Body of pancreas (tissue), 4 donors: ENCODE measurements around the gene NARF. TPM values are rescaled to one million over a fixed set of nuclear protein-coding genes. Genes with fewer than 3 reads are reported as not detected.
"Not testable (repeated sequence)": the region's sequence is repeated elsewhere in the genome, so short reads cannot be mapped to it uniquely, and the experiment has no call there.

Experiments
- ATAC-seq: fragments of 150-250 bp; one replicate; pipeline ENCODE4 v1.9.1; 2016
- DNase-seq, 4 donors: peaks; one replicate each; pipeline ENCODE4 v3.0.0-alpha.2; 2019
- H3K27ac ChIP-seq, 4 donors: fragments of 200-600 bp; sonication (generic); 1 replicate in 3 of 4; 2 replicates in 1 of 4; pipeline versions ENCODE4 v1.5.1 to v1.6.1; 2016 to 2019; ENCODE audit warnings: mild to moderate bottlenecking in 1 of 4, mixed read lengths in 1 of 4, moderate library complexity in 1 of 4
- H3K27me3 ChIP-seq, 2 donors: fragments of 200-600 bp; sonication (generic); one replicate each; pipeline ENCODE4 v1.6.0; 2016; ENCODE audit warnings: mild to moderate bottlenecking in 1 of 2
- H3K36me3 ChIP-seq, 2 donors: fragments of 200-600 bp; sonication (generic); replicated peaks in 1 of 2; 2 replicates each; pipeline ENCODE4 v1.5.1; 2016; ENCODE audit warnings: low read depth in 2 of 2; ENCODE audit not compliant: insufficient read depth in 1 of 2
- H3K4me1 ChIP-seq: fragments of 200-600 bp; sonication (generic); one replicate; pipeline ENCODE4 v1.6.0; 2016
- H3K4me3 ChIP-seq, 2 donors: fragments of 200-600 bp; sonication (generic); 1 replicate in 1 of 2; 2 replicates in 1 of 2; pipeline ENCODE4 v1.5.1; 2016 to 2019
- H3K9me3 ChIP-seq, 3 donors: fragments of 200-600 bp; sonication (generic); 1 replicate in 2 of 3; 2 replicates in 1 of 3; pipeline ENCODE4 v1.5.1; 2016
- CTCF ChIP-seq, 7 experiments: fragments of 450-650 bp in 4 of 7; fragments of 200-600 bp in 3 of 7; sonication (generic) in 3 of 7; IDR thresholded peaks; one replicate each; pipeline ENCODE4 v1.5.1; 2016 to 2019; ENCODE audit warnings: antibody characterized with exemption in 7 of 7
- POLR2A ChIP-seq, 3 donors: fragments of 450-650 bp; IDR thresholded peaks; one replicate each; pipeline ENCODE4 v1.6.1; 2016; ENCODE audit warnings: antibody characterized with exemption in 3 of 3, mild to moderate bottlenecking in 2 of 3
- WGBS, 2 donors: methylation state at CpG; one replicate each; pipeline ENCODE4 v1.1.5; 2017; 5-methylcytosine and 5-hydroxymethylcytosine counted together
- intact Hi-C: fragments of 100-400 bp; cut with DNase I; formaldehyde crosslinking; loops from one replicate; pipeline ENCODE4 v1.15.1; 2023
- total RNA-seq, 2 donors: library from RNA; depleted of rRNA; stranded (reverse); fragments of >200 nt; gene quantifications; one replicate each; pipeline ENCODE4 v1.1.0, GENCODE V29; 2016

NARF gene
- total RNA-seq, 2 donors from 2014 or later, result 14.5 to 85.4 TPM

GRCh38 chr17:82450357-82451106 is 8.0 kb upstream of the NARF start, which contains the start of gene CYBC1:
CYBC1 (minus strand) TSS chr17:82450752; CDS start chr17:82449254, 1,498 bp downstream.
- peak within 1 kb of the TSS; percentile 57 to 91 (median 80) for H3K27ac ChIP-seq
- H3K27me3 ChIP-seq, result no peaks in the 10 kb centered on the region
- DNase-seq (peak; percentile 94 to 95 (median 94)), ATAC-seq (peak; percentile 98)
- H3K4me1 ChIP-seq, result peaks cover 33% of the 10 kb centered on the region
- H3K4me3 ChIP-seq, result peak within 1 kb of the TSS; percentile 75 to 95
- no peaks in the 10 kb centered on the region for H3K36me3 ChIP-seq
- 0 to 1% methylated on average over 41 to 86 of the region's 91 CpGs for WGBS, 2 donors
- TF ChIP-seq POLR2A (IDR thresholded peaks at IDR 0.05) (peak; percentile 49 to 88 (median 80)), CTCF (IDR thresholded peaks at IDR 0.05) (no peak)
- intact Hi-C loops, result no loop called here
- H3K9me3 ChIP-seq, result no peaks in the 10 kb centered on the region

GRCh38 chr17:82452162-82452561 is 6.4 kb upstream of the NARF start:
- intact Hi-C loops, result no loop called here
- WGBS, 2 donors, result 92 to 94% methylated on average over 3 of the region's 3 CpGs

GRCh38 chr17:82453151-82453550 is 5.4 kb upstream of the NARF start:
- ATAC-seq, H3K4me3 ChIP-seq, DNase-seq, H3K27me3 ChIP-seq, H3K27ac ChIP-seq, H3K36me3 ChIP-seq, H3K9me3 ChIP-seq, intact Hi-C loops: not testable (repeated sequence)
- peaks cover 40% of the 10 kb centered on the region for H3K4me1 ChIP-seq
- WGBS, 2 donors, result 83 to 88% methylated on average over 7 of the region's 7 CpGs

More at GRCh38 chr17:82452162-82452561, 6.4 kb upstream of the NARF start:
- DNase-seq (no peak), ATAC-seq (no peak)
- H3K36me3 ChIP-seq, result no peaks in the 10 kb centered on the region
- H3K27ac ChIP-seq, result no peak overlapping the region
- no peak overlapping the region for H3K4me3 ChIP-seq
- H3K27me3 ChIP-seq, result no peaks in the 10 kb centered on the region
- no peak for TF ChIP-seq POLR2A (IDR thresholded peaks at IDR 0.05)
- no peak for TF ChIP-seq CTCF (IDR thresholded peaks at IDR 0.05)
- H3K9me3 ChIP-seq, result no peaks in the 10 kb centered on the region
- peaks cover 32% of the 10 kb centered on the region for H3K4me1 ChIP-seq

- intact Hi-C loops, H3K36me3 ChIP-seq, H3K4me3 ChIP-seq, ATAC-seq, DNase-seq, H3K9me3 ChIP-seq, H3K27ac ChIP-seq, H3K27me3 ChIP-seq: not testable (repeated sequence)
- H3K4me1 ChIP-seq, result peaks cover 40% of the 10 kb centered on the region
- WGBS, 2 donors, result 90 to 95% methylated on average over 9 to 21 of the region's 21 CpGs
Measured at GRCh38 chr17:82453706-82454105, 4.8 kb upstream of the NARF start.

- no peaks in the 10 kb centered on the region for H3K27me3 ChIP-seq
- ATAC-seq, result peak; percentile 14
- intact Hi-C loops, result no loop called here
- H3K36me3 ChIP-seq, result no peaks in the 10 kb centered on the region
- no peaks in the 10 kb centered on the region for H3K9me3 ChIP-seq
- peak in 2 of 4 donors; percentile 34 to 63 for DNase-seq
- TF ChIP-seq POLR2A (IDR thresholded peaks at IDR 0.05), result no peak
- no peak for TF ChIP-seq CTCF (IDR thresholded peaks at IDR 0.05)
- H3K27ac ChIP-seq, result peak overlapping the region; percentile 100
- H3K4me1 ChIP-seq, result peaks cover 44% of the 10 kb centered on the region
- no peak overlapping the region for H3K4me3 ChIP-seq
- WGBS, 2 donors, result 21 to 22% methylated on average over 10 of the region's 10 CpGs
Measured at GRCh38 chr17:82457073-82457928, 1.2 kb upstream of the NARF start.
